Activated CD8-positive, alpha-beta memory T cell treated with anti-CD3 and anti-CD28 coated beads, Interleukin-2, amount 10 ng/mL, durations not matched to agents 7 days and 5 days (primary cell): ENCODE data around the gene ZBTB46. TPM values are rescaled to one million over a fixed set of nuclear protein-coding genes. Genes with fewer than 3 reads are reported as not detected.
"Not testable (repeated sequence)": the region's sequence is repeated elsewhere in the genome, so short reads cannot be mapped to it uniquely, and the experiment has no call there.

ENCODE experiments used
- ATAC-seq: fragments of 150-1000 bp; cut with Tn5 transposase; one replicate; pipeline ENCODE4 v1.10.0; 2021; ENCODE audit warnings: moderate library complexity
- CTCF ChIA-PET: fragments of 350-600 bp; sonication (Branson Sonifier 250); formaldehyde crosslinking; loops from one replicate; lab custom pipeline; 2021; ENCODE audit warnings: antibody characterized with exemption; lab: Charles Lee
- DNase-seq: peaks from one replicate; pipeline ENCODE4 v3.0.0-alpha.2; 2020
- H3K27ac Mint-ChIP-seq: one replicate; pipeline ENCODE4 v1.8.0; 2021; ENCODE audit warnings: mild to moderate bottlenecking, mixed read lengths
- H3K27me3 Mint-ChIP-seq: one replicate; pipeline ENCODE4 v1.8.0; 2021; ENCODE audit warnings: mixed read lengths
- H3K36me3 Mint-ChIP-seq: one replicate; pipeline ENCODE4 v1.8.0; 2021; ENCODE audit warnings: mild to moderate bottlenecking, mixed read lengths
- H3K4me1 Mint-ChIP-seq: one replicate; pipeline ENCODE4 v1.8.0; 2021; ENCODE audit warnings: mixed read lengths
- H3K4me3 Mint-ChIP-seq: one replicate; pipeline ENCODE4 v1.8.0; 2021; ENCODE audit warnings: mild to moderate bottlenecking, moderate library complexity, mixed read lengths
- H3K9me3 Mint-ChIP-seq: one replicate; pipeline ENCODE4 v1.8.0; 2022; ENCODE audit warnings: low read depth, mixed read lengths
- total RNA-seq, 2 experiments: library from RNA; stranded (reverse); gene quantifications; one replicate each; pipeline ENCODE4 v1.2.3, GENCODE V29; 2021

ZBTB46 gene
- total RNA-seq, 2 experiments from 2014 or later = 0.15 to 0.84 TPM

- Mint-ChIP-seq H3K4me3 (no peak overlapping the region), H3K9me3 (no peaks in the 10 kb centered on the region), H3K36me3 (no peaks in the 10 kb centered on the region), H3K4me1 (peaks cover 17% of the 10 kb centered on the region), H3K27me3 (peaks cover 4% of the 10 kb centered on the region), H3K27ac (no peak overlapping the region)
- DNase-seq (no peak), ATAC-seq (no peak)
- CTCF ChIA-PET = no interaction called here
Observed at GRCh38 chr20:63777614-63778013, 53.5 kb downstream of the ZBTB46 start.

GRCh38 chr20:63776875-63777274 is 54.2 kb downstream of the ZBTB46 start:
- DNase-seq, H3K27me3 Mint-ChIP-seq, H3K4me3 Mint-ChIP-seq, CTCF ChIA-PET, H3K36me3 Mint-ChIP-seq, H3K4me1 Mint-ChIP-seq, ATAC-seq, H3K9me3 Mint-ChIP-seq, H3K27ac Mint-ChIP-seq: not testable (repeated sequence)

- ATAC-seq = peak; percentile 47
- H3K27me3 Mint-ChIP-seq = peaks cover 4% of the 10 kb centered on the region
- CTCF ChIA-PET = interaction anchor here (0.8 to 2.5 kb wide), 8 partner anchors 9 to 291 kb away, joined by 3 to 9 read pairs (median 4); partner anchors contain the start of genes ARFRP1 and ZGPAT
- H3K36me3 Mint-ChIP-seq = no peaks in the 10 kb centered on the region
- peak; percentile 51 for DNase-seq
- peaks cover 2% of the 10 kb centered on the region for H3K4me1 Mint-ChIP-seq
- no peak overlapping the region for H3K4me3 Mint-ChIP-seq
- H3K9me3 Mint-ChIP-seq = no peaks in the 10 kb centered on the region
- H3K27ac Mint-ChIP-seq = no peak overlapping the region
Observed at GRCh38 chr20:63775096-63775978, 55.7 kb downstream of the ZBTB46 start.

GRCh38 chr20:63774306-63774705 is 56.8 kb downstream of the ZBTB46 start:
- Mint-ChIP-seq H3K36me3 (no peaks in the 10 kb centered on the region), H3K27ac (no peak overlapping the region), H3K4me1 (peaks cover 2% of the 10 kb centered on the region), H3K9me3 (no peaks in the 10 kb centered on the region), H3K27me3 (peaks cover 4% of the 10 kb centered on the region), H3K4me3 (no peak overlapping the region)
- CTCF ChIA-PET = interaction anchor here (1.5 to 2.5 kb wide), 3 partner anchors 10 to 67 kb away, joined by 4 to 9 read pairs (median 7); partner anchors contain the start of genes ARFRP1 and ZGPAT
- no peak for DNase-seq
- ATAC-seq = no peak

GRCh38 chr20:63773571-63774241 is 57.4 kb downstream of the ZBTB46 start:
- no peak for ATAC-seq
- no peaks in the 10 kb centered on the region for H3K9me3 Mint-ChIP-seq
- H3K27ac Mint-ChIP-seq = no peak overlapping the region
- no peak overlapping the region for H3K4me3 Mint-ChIP-seq
- CTCF ChIA-PET = interaction anchor here (0.9 kb wide), 1 partner anchor 12 kb away, joined by 3 read pairs; no protein-coding TSS in a partner anchor
- no peaks in the 10 kb centered on the region for H3K36me3 Mint-ChIP-seq
- DNase-seq = no peak
- peaks cover 4% of the 10 kb centered on the region for H3K27me3 Mint-ChIP-seq
- H3K4me1 Mint-ChIP-seq = peaks cover 2% of the 10 kb centered on the region

- ATAC-seq = no peak
- Mint-ChIP-seq H3K27me3 (peaks cover 4% of the 10 kb centered on the region), H3K9me3 (no peaks in the 10 kb centered on the region), H3K4me3 (no peak overlapping the region), H3K27ac (no peak overlapping the region), H3K36me3 (no peaks in the 10 kb centered on the region), H3K4me1 (peaks cover 2% of the 10 kb centered on the region)
- CTCF ChIA-PET = interaction anchor here (0.9 kb wide), 1 partner anchor 13 kb away, joined by 3 read pairs; no protein-coding TSS in a partner anchor
- no peak for DNase-seq
Observed at GRCh38 chr20:63772781-63773518, 58.1 kb downstream of the ZBTB46 start.

- ATAC-seq (no peak), DNase-seq (no peak)
- Mint-ChIP-seq H3K27me3 (peaks cover 4% of the 10 kb centered on the region), H3K4me1 (peaks cover 2% of the 10 kb centered on the region), H3K4me3 (no peak overlapping the region), H3K27ac (no peak overlapping the region), H3K9me3 (no peaks in the 10 kb centered on the region), H3K36me3 (no peaks in the 10 kb centered on the region)
- CTCF ChIA-PET = no interaction called here
Observed at GRCh38 chr20:63771046-63771707, 59.9 kb downstream of the ZBTB46 start.

- no peak for ATAC-seq
Observed at GRCh38 chr20:63769891-63770474, 61.1 kb downstream of the ZBTB46 start.

GRCh38 chr20:63768591-63769515 is 62.2 kb downstream of the ZBTB46 start:
- DNase-seq = no peak
- CTCF ChIA-PET = interaction anchor here (0.6 to 1.9 kb wide), 2 partner anchors 25 to 352 kb away, joined by 3 read pairs; no protein-coding TSS in a partner anchor

More at GRCh38 chr20:63769891-63770474, 61.1 kb downstream of the ZBTB46 start:
- no peak overlapping the region for H3K4me3 Mint-ChIP-seq
- CTCF ChIA-PET = interaction anchor here (1.9 kb wide), 1 partner anchor 23 kb away, joined by 3 read pairs; no protein-coding TSS in a partner anchor
- peaks cover 2% of the 10 kb centered on the region for H3K4me1 Mint-ChIP-seq
- no peak overlapping the region for H3K27ac Mint-ChIP-seq
- no peak for DNase-seq
- H3K9me3 Mint-ChIP-seq = no peaks in the 10 kb centered on the region
- peaks cover 4% of the 10 kb centered on the region for H3K27me3 Mint-ChIP-seq
- H3K36me3 Mint-ChIP-seq = no peaks in the 10 kb centered on the region

GRCh38 chr20:63767886-63768285 is 63.2 kb downstream of the ZBTB46 start:
- CTCF ChIA-PET = interaction anchor here (0.6 to 1.9 kb wide), 3 partner anchors 18 to 353 kb away, joined by 3 to 4 read pairs (median 3); no protein-coding TSS in a partner anchor
- H3K4me1 Mint-ChIP-seq = no peaks in the 10 kb centered on the region
- ATAC-seq (no peak), DNase-seq (no peak)
- no peaks in the 10 kb centered on the region for H3K9me3 Mint-ChIP-seq
- H3K27ac Mint-ChIP-seq = no peak overlapping the region
- H3K4me3 Mint-ChIP-seq = no peak overlapping the region
- H3K36me3 Mint-ChIP-seq = no peaks in the 10 kb centered on the region
- H3K27me3 Mint-ChIP-seq = peaks cover 6% of the 10 kb centered on the region

More at GRCh38 chr20:63768591-63769515, 62.2 kb downstream of the ZBTB46 start:
- no peaks in the 10 kb centered on the region for H3K9me3 Mint-ChIP-seq
- H3K4me1 Mint-ChIP-seq = no peaks in the 10 kb centered on the region
- H3K4me3 Mint-ChIP-seq = no peak overlapping the region
- H3K36me3 Mint-ChIP-seq = no peaks in the 10 kb centered on the region
- no peak overlapping the region for H3K27ac Mint-ChIP-seq
- ATAC-seq = no peak
- H3K27me3 Mint-ChIP-seq = no peaks in the 10 kb centered on the region

- ATAC-seq (no peak), DNase-seq (no peak)
- Mint-ChIP-seq H3K27ac (no peak overlapping the region), H3K4me1 (no peaks in the 10 kb centered on the region), H3K9me3 (no peaks in the 10 kb centered on the region), H3K27me3 (peaks cover 10% of the 10 kb centered on the region), H3K4me3 (no peak overlapping the region), H3K36me3 (no peaks in the 10 kb centered on the region)
- CTCF ChIA-PET = interaction anchor here (1.5 kb wide), 1 partner anchor 18 kb away, joined by 4 read pairs; no protein-coding TSS in a partner anchor
Observed at GRCh38 chr20:63767456-63767855, 63.6 kb downstream of the ZBTB46 start.
